ENCODE data around the gene SHROOM1. TPM values are rescaled to one million over a fixed set of nuclear protein-coding genes. Genes with fewer than 3 reads are reported as not detected.
A peak's percentile ranks its signal among the peaks of the same experiment; 100 is the strongest.

SHROOM1 gene
- total RNA-seq, 1 donor from 2014 or later: 6.3 TPM

- H3K4me3 ChIP-seq (ENCODE audit: low read depth, low read length): no peak overlapping the region
- TF ChIP-seq CTCF (conservative IDR thresholded peaks at IDR 0.05; ENCODE audit: low read depth, low read length): no peak
- DNase-seq (ENCODE audit: low read depth): no peak
Measured at GRCh38 chr5:132825834-132826391, 4.5 kb downstream of the SHROOM1 start.

- DNase-seq (ENCODE audit: low read depth): no peak
- H3K4me3 ChIP-seq (ENCODE audit: low read depth, low read length): no peak overlapping the region
- TF ChIP-seq CTCF (conservative IDR thresholded peaks at IDR 0.05; ENCODE audit: low read depth, low read length): no peak
Measured at GRCh38 chr5:132825033-132825833, 5.2 kb downstream of the SHROOM1 start.

- no peak for DNase-seq (ENCODE audit: low read depth)
- no peak overlapping the region for H3K4me3 ChIP-seq (ENCODE audit: low read depth, low read length)
- TF ChIP-seq CTCF (conservative IDR thresholded peaks at IDR 0.05; ENCODE audit: low read depth, low read length): no peak
Measured at GRCh38 chr5:132824426-132824825, 6.0 kb downstream of the SHROOM1 start.

- no peak for TF ChIP-seq CTCF (conservative IDR thresholded peaks at IDR 0.05; ENCODE audit: low read depth, low read length)
- no peak for DNase-seq (ENCODE audit: low read depth)
- peak overlapping the region; percentile 46 for H3K4me3 ChIP-seq (ENCODE audit: low read depth, low read length)
Measured at GRCh38 chr5:132823481-132824050, 6.9 kb downstream of the SHROOM1 start.

- no peak for TF ChIP-seq CTCF (conservative IDR thresholded peaks at IDR 0.05; ENCODE audit: low read depth, low read length)
- no peak for DNase-seq (ENCODE audit: low read depth)
- H3K4me3 ChIP-seq (ENCODE audit: low read depth, low read length): peak overlapping the region; percentile 46
Measured at GRCh38 chr5:132822650-132823480, 7.6 kb downstream of the SHROOM1 start.

- TF ChIP-seq CTCF (conservative IDR thresholded peaks at IDR 0.05; ENCODE audit: low read depth, low read length): no peak
- H3K4me3 ChIP-seq (ENCODE audit: low read depth, low read length): no peak overlapping the region
- no peak for DNase-seq (ENCODE audit: low read depth)
Measured at GRCh38 chr5:132821791-132822190, 8.7 kb downstream of the SHROOM1 start.

Measured in epithelial cell of proximal tubule (primary cell).